ENCODE data around the gene SEL1L. TPM values are rescaled to one million over a fixed set of nuclear protein-coding genes. Genes with fewer than 3 reads are reported as not detected.
A peak's percentile ranks its signal among the peaks of the same experiment; 100 is the strongest.
"Not testable (repeated sequence)": the region's sequence is repeated elsewhere in the genome, so short reads cannot be mapped to it uniquely, and the experiment has no call there.

Gene SEL1L
- polyA plus RNA-seq, 10 donors = 32.7 to 47.5 (median 42.2) TPM

GRCh38 chr14:81534510-81535074 lies 939 bp upstream of the SEL1L start:
- DNase-seq = no peak

GRCh38 chr14:81533212-81533535 lies 479 bp downstream of the SEL1L start:
- DNase-seq = no peak

GRCh38 chr14:81529391-81529790 lies 4.3 kb downstream of the SEL1L start:
- DNase-seq = no peak

GRCh38 chr14:81525129-81525528 lies 8.5 kb downstream of the SEL1L start:
- no peak for DNase-seq

- no peak for DNase-seq
Observed at GRCh38 chr14:81523616-81524015, 10.0 kb downstream of the SEL1L start.

GRCh38 chr14:81523016-81523415 lies 10.6 kb downstream of the SEL1L start:
- no peak for DNase-seq

- DNase-seq = no peak
Observed at GRCh38 chr14:81521356-81521755, 12.3 kb downstream of the SEL1L start.

GRCh38 chr14:81519200-81520011 lies 14.2 kb downstream of the SEL1L start:
- peak in 1 of 3 donors; percentile 34 for DNase-seq

- DNase-seq = no peak
Observed at GRCh38 chr14:81517798-81518398, 15.8 kb downstream of the SEL1L start.

- peak; percentile 47 to 77 (median 52) for DNase-seq
Observed at GRCh38 chr14:81516986-81517797, 16.5 kb downstream of the SEL1L start.

- DNase-seq = not testable (repeated sequence)
Observed at GRCh38 chr14:81515927-81516326, 17.7 kb downstream of the SEL1L start.

- not testable (repeated sequence) for DNase-seq
Observed at GRCh38 chr14:81512826-81513225, 20.8 kb downstream of the SEL1L start.

GRCh38 chr14:81511111-81511904 lies 22.3 kb downstream of the SEL1L start:
- DNase-seq = no peak

- DNase-seq = no peak
Observed at GRCh38 chr14:81509838-81510452, 23.7 kb downstream of the SEL1L start.

GRCh38 chr14:81509321-81509720 lies 24.3 kb downstream of the SEL1L start:
- no peak for DNase-seq

GRCh38 chr14:81506487-81506886 lies 27.2 kb downstream of the SEL1L start:
- no peak for DNase-seq

GRCh38 chr14:81504864-81505263 lies 28.8 kb downstream of the SEL1L start:
- DNase-seq = no peak

- DNase-seq = no peak
Observed at GRCh38 chr14:81485781-81486180, 47.9 kb downstream of the SEL1L start.

GRCh38 chr14:81485372-81485771 lies 48.3 kb downstream of the SEL1L start:
- DNase-seq = no peak

- DNase-seq = no peak
Observed at GRCh38 chr14:81484120-81484519, 49.5 kb downstream of the SEL1L start.

- DNase-seq = no peak
Observed at GRCh38 chr14:81480741-81481140, 52.9 kb downstream of the SEL1L start.
